GM18520 (cell line): Measurements from ENCODE around the gene TCN1.

Experiments used
- ATAC-seq: cut with Tn5 transposase; IDR thresholded peaks from one replicate; pipeline ENCODE4 v1.9.1; 2021; ENCODE audit not compliant: unreplicated experiment

Gene TCN1

GRCh38 chr11:59810189-59810910, 55.9 kb downstream of the TCN1 start, which contains the start of gene MRPL16:
MRPL16 (minus strand) TSS chr11:59810778; CDS start chr11:59810658, 120 bp downstream.
- peak; percentile 98 for ATAC-seq

- ATAC-seq = no peak
Observed at GRCh38 chr11:59807047-59807610, 59.2 kb downstream of the TCN1 start.

GRCh38 chr11:59804061-59804460, 62.2 kb downstream of the TCN1 start:
- no peak for ATAC-seq
